ENCODE results near the gene ASB16.

ASB16 gene

GRCh38 chr17:44171931-44172455 is 1.5 kb downstream of the ASB16 start:
- no peak for TF ChIP-seq CTCF (conservative IDR thresholded peaks at IDR 0.05; ENCODE audit: low read depth, low read length)
- peak overlapping the region; percentile 90 for H3K4me2 ChIP-seq
- no peaks in the 10 kb centered on the region for H3K27me3 ChIP-seq (ENCODE audit: insufficient read depth, low read depth)
- H3K79me2 ChIP-seq (ENCODE audit: insufficient read depth, low read depth), result peaks cover 9% of the 10 kb centered on the region; the same call in 1 of the 2 replicates
- no peak overlapping the region for H3K4me3 ChIP-seq (IDR thresholded peaks at IDR 0.05; ENCODE audit: insufficient read depth, low read depth, low read length)
- H3K27ac ChIP-seq, result peak overlapping the region; percentile 92
- no peak overlapping the region for H2AFZ ChIP-seq (ENCODE audit: low read depth)
- no peaks in the 10 kb centered on the region for H4K20me1 ChIP-seq (ENCODE audit: insufficient read depth)
- no peak overlapping the region; the same call in 1 of the 2 replicates for H3K9ac ChIP-seq
- H3K36me3 ChIP-seq (ENCODE audit: insufficient read depth), result no peaks in the 10 kb centered on the region
- peaks cover 67% of the 10 kb centered on the region for H3K4me1 ChIP-seq (ENCODE audit: low read depth, poor library complexity, severe bottlenecking)

GRCh38 chr17:44174427-44174826 is 3.9 kb downstream of the ASB16 start:
- no peaks in the 10 kb centered on the region for H3K27me3 ChIP-seq (ENCODE audit: insufficient read depth, low read depth)
- H3K4me3 ChIP-seq (IDR thresholded peaks at IDR 0.05; ENCODE audit: insufficient read depth, low read depth, low read length), result no peak overlapping the region
- no peak overlapping the region for H2AFZ ChIP-seq (ENCODE audit: low read depth)
- no peak for TF ChIP-seq CTCF (conservative IDR thresholded peaks at IDR 0.05; ENCODE audit: low read depth, low read length)
- peaks cover 42% of the 10 kb centered on the region for H3K4me1 ChIP-seq (ENCODE audit: low read depth, poor library complexity, severe bottlenecking)
- no peak overlapping the region for H3K4me2 ChIP-seq
- no peak overlapping the region for H3K9ac ChIP-seq
- H3K27ac ChIP-seq, result no peak overlapping the region
- H4K20me1 ChIP-seq (ENCODE audit: insufficient read depth), result no peaks in the 10 kb centered on the region
- H3K79me2 ChIP-seq (ENCODE audit: insufficient read depth, low read depth), result peaks cover 14% of the 10 kb centered on the region; the same call in 1 of the 2 replicates
- H3K36me3 ChIP-seq (ENCODE audit: insufficient read depth), result no peaks in the 10 kb centered on the region

GRCh38 chr17:44176257-44176656 is 5.8 kb downstream of the ASB16 start:
- Histone ChIP-seq H3K9ac (no peak overlapping the region), H3K79me2 (ENCODE audit: insufficient read depth, low read depth) (peaks cover 14% of the 10 kb centered on the region; the same call in 1 of the 2 replicates), H3K4me1 (ENCODE audit: low read depth, poor library complexity, severe bottlenecking) (peaks cover 32% of the 10 kb centered on the region), H3K27ac (no peak overlapping the region; the same call in 1 of the 2 replicates), H3K4me3 (IDR thresholded peaks at IDR 0.05; ENCODE audit: insufficient read depth, low read depth, low read length) (no peak overlapping the region), H3K36me3 (ENCODE audit: insufficient read depth) (no peaks in the 10 kb centered on the region), H3K27me3 (ENCODE audit: insufficient read depth, low read depth) (no peaks in the 10 kb centered on the region), H4K20me1 (ENCODE audit: insufficient read depth) (no peaks in the 10 kb centered on the region), H2AFZ (ENCODE audit: low read depth) (no peak overlapping the region), H3K4me2 (no peak overlapping the region)
- TF ChIP-seq CTCF (conservative IDR thresholded peaks at IDR 0.05; ENCODE audit: low read depth, low read length), result no peak

GRCh38 chr17:44176671-44177501 is 6.4 kb downstream of the ASB16 start:
- no peak for TF ChIP-seq CTCF (conservative IDR thresholded peaks at IDR 0.05; ENCODE audit: low read depth, low read length)
- no peak overlapping the region for H2AFZ ChIP-seq (ENCODE audit: low read depth)
- H3K4me3 ChIP-seq (IDR thresholded peaks at IDR 0.05; ENCODE audit: insufficient read depth, low read depth, low read length), result no peak overlapping the region
- H3K9ac ChIP-seq, result no peak overlapping the region
- no peak overlapping the region; the same call in 1 of the 2 replicates for H3K27ac ChIP-seq
- H4K20me1 ChIP-seq (ENCODE audit: insufficient read depth), result no peaks in the 10 kb centered on the region
- peaks cover 30% of the 10 kb centered on the region for H3K4me1 ChIP-seq (ENCODE audit: low read depth, poor library complexity, severe bottlenecking)
- no peak overlapping the region for H3K4me2 ChIP-seq
- no peaks in the 10 kb centered on the region for H3K27me3 ChIP-seq (ENCODE audit: insufficient read depth, low read depth)
- H3K79me2 ChIP-seq (ENCODE audit: insufficient read depth, low read depth), result peaks cover 18% of the 10 kb centered on the region; the same call in 1 of the 2 replicates
- peaks cover 5% of the 10 kb centered on the region; the same call in 1 of the 2 replicates for H3K36me3 ChIP-seq (ENCODE audit: insufficient read depth)

All from KMS-11 (cell line).